Stromal cell of bone marrow (primary cell): Measurements from ENCODE around the gene CACNG4.

Experiments
- DNase-seq: peaks from one replicate; pipeline ENCODE4 v3.0.0-alpha.2; 2012; ENCODE audit warnings: low read depth

CACNG4 gene

GRCh38 chr17:66985338-66986237, 21.1 kb downstream of the CACNG4 start:
- DNase-seq: no peak

GRCh38 chr17:66986659-66987058, 22.2 kb downstream of the CACNG4 start:
- DNase-seq: no peak

- DNase-seq: no peak
Observed at GRCh38 chr17:66987059-66987616, 22.6 kb downstream of the CACNG4 start.

GRCh38 chr17:66988069-66988798, 23.7 kb downstream of the CACNG4 start:
- DNase-seq: no peak

- DNase-seq: no peak
Observed at GRCh38 chr17:66989076-66989475, 24.6 kb downstream of the CACNG4 start.

- DNase-seq: no peak
Observed at GRCh38 chr17:66989579-66989978, 25.1 kb downstream of the CACNG4 start.

GRCh38 chr17:66990047-66990446, 25.5 kb downstream of the CACNG4 start:
- DNase-seq: no peak

- DNase-seq: no peak
Observed at GRCh38 chr17:66992911-66993442, 28.5 kb downstream of the CACNG4 start.

- DNase-seq: no peak
Observed at GRCh38 chr17:66994361-66994760, 29.9 kb downstream of the CACNG4 start.

- no peak for DNase-seq
Observed at GRCh38 chr17:66994930-66995535, 30.5 kb downstream of the CACNG4 start.

- DNase-seq: no peak
Observed at GRCh38 chr17:66995944-66996343, 31.4 kb downstream of the CACNG4 start.

GRCh38 chr17:66996926-66997325, 32.4 kb downstream of the CACNG4 start:
- no peak for DNase-seq

- DNase-seq: no peak
Observed at GRCh38 chr17:67003231-67003630, 38.7 kb downstream of the CACNG4 start.

- DNase-seq: no peak
Observed at GRCh38 chr17:67004181-67004580, 39.7 kb downstream of the CACNG4 start.

GRCh38 chr17:67007266-67007665, 42.8 kb downstream of the CACNG4 start:
- no peak for DNase-seq

GRCh38 chr17:67008101-67008500, 43.6 kb downstream of the CACNG4 start:
- no peak for DNase-seq

- DNase-seq: no peak
Observed at GRCh38 chr17:67011527-67012175, 47.1 kb downstream of the CACNG4 start.

- DNase-seq: no peak
Observed at GRCh38 chr17:67013891-67014290, 49.4 kb downstream of the CACNG4 start.

- DNase-seq: no peak
Observed at GRCh38 chr17:67015001-67015400, 50.5 kb downstream of the CACNG4 start.

GRCh38 chr17:67016039-67016762, 51.7 kb downstream of the CACNG4 start:
- no peak for DNase-seq

- no peak for DNase-seq
Observed at GRCh38 chr17:67017910-67018309, 53.4 kb downstream of the CACNG4 start.
